GDM1 (cell line): ENCODE results near the gene CRISPLD2.
"Not testable (repeated sequence)": the region's sequence is repeated elsewhere in the genome, so short reads cannot be mapped to it uniquely, and the experiment has no call there.

Experiments
- DNase-seq: peaks from one replicate; lab custom pipeline; 2025; lab: John Stamatoyannopoulos, UW

CRISPLD2 gene

DNA sequence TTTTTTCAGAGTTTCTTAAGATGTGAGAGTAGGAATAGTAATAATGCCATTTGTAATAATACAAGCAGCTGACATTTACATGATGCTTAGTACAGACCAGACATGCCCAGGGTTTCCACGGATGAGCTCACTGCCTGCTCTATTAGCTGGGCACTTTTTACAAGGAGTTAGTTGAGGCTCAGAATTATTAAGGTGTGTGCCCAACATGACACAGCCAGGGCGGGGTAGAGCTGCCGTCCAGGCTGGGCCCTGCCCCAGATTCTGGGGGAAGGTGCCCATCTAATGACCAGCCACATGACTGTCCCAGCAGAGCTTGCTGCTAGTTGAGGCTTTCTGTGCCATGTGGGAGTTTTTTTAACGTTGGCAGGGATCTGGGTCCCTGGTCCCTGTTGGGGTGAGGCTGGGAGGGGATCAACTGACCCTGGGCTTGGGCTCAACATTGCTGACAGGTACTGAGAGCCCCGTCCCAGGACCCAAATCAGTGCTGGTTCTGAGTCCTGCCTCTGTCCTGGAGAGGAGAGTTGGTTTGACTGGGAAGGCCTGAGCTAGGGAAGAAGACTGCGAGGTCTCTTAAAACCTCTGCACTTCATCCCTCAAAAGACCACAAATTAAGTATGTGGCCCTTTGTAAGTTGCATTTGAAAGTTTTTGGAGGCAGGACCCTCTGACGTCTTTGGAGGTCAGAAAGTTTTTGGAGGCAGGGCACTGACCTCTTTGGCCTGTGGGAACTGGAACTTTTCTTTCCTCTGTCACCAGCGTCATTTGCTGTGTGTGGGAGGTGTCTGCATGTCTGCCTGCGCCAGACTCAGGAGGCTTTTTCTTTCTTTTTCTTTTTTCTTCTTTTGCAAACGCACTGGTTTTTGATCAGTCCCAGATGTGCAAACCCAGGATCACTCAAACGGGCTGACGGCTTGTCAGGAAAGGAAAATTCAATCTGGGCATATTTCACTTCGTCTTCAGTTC lies 2.2 kb downstream of the CRISPLD2 start:
- DNase-seq: no peak

DNA sequence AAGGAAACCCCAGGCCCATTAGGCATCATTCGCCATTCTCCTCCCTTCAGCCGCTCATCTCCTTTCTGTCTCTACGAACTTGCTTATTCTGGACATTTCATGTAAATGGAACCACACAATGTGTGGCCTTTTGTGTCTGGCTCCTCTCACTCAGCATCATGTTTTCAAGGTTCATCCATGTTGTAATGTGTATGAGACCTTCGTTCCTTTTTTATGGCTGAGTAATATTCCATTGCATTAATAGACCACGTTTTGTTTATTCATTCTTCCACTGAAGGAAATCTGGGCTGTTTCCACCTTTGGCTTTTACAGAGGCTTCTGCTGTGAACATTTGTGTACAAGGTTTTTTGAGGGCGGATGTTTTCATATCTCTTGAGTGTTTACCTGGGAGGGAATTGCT lies 3.2 kb downstream of the CRISPLD2 start:
- DNase-seq: no peak

DNA sequence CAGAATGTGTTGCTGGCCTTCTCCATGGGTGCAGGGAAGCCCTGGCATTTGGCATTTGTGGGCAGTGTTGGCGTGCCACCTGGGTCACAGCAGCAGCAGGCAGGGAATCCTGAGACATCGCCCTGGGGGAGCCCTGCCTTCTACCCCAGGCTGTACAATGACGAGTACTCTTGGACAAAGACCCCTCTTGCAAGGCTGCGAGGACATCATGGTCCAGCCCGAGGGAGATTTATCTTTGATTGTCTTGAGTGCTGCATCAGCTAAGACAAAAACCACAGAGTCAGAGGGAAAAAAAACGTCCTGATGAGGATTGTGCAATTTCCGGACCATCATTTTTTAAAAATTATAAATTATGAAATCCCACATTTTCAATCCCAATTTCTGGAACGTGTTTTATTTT lies 3.7 kb downstream of the CRISPLD2 start:
- DNase-seq: no peak

DNA sequence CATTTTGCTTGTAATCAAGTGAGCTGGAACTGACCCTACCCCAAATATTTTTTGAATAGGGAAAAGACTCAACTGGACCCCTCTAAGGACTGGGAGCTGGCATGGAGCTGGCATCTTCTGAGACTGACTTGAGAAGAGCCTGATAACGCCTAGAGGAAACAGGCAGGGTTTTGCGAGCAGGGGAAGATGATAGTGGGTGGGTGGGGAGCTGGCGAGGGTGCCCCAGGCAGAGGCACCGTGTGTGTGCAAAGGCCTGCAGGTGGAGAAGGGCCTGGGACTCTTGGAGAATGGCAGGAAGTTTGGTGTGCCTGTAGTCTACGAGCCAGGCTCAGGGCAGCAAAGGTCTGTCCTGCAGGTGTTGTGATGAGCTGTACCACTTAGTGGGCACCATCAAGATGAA lies 4.1 kb downstream of the CRISPLD2 start:
- no peak for DNase-seq

DNA sequence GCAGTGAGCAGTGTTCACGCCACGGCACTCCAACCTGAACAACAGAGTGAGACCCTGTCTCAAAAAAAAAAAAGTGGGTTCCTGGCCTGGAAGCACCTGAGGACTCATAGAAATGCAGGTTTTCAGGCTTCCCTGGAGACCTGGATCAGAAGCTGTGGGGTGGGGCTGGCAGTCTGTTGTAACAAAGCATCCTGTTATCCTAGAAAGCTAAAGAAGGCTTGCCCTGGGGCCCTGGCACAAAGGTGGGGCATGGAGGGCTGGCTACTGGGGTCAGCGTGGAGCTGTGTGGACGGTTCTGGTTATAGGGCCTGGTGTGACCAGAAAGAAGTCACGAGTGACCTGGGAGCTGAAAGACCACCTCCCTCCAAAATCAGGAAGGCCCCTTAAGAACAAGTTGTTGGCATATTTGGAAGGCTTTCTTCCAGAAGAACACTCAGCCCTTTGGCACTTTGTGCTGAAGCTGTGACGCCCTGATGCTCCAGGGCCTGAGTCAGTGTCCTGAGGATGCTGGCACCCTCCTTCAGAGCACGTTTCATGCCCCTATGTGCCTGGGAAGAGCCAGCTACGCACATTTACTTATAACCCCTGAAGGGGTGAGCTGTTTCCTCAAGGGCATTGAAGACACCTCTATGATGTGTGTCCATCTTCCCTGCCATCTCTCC lies 6.2 kb downstream of the CRISPLD2 start:
- no peak for DNase-seq

DNA sequence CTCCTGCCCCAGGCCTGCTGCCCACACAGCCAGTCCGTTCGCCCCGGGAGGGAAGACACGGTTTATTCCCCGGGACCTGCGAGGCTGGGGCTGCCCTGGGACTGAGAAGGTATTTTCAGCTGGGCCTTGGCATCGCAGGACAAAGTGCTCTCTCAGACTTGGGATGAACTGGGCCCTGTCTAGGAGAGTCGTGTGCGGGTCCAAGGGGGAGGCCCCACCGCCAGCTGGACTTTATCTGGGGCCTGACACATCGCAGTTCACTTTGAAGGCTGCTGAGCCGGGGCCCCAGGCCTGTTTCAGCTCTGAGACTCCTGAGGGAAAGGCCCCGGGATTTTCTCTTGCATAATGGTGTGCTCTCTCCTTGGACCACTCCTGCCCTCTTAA lies 6.8 kb downstream of the CRISPLD2 start:
- no peak for DNase-seq

DNA sequence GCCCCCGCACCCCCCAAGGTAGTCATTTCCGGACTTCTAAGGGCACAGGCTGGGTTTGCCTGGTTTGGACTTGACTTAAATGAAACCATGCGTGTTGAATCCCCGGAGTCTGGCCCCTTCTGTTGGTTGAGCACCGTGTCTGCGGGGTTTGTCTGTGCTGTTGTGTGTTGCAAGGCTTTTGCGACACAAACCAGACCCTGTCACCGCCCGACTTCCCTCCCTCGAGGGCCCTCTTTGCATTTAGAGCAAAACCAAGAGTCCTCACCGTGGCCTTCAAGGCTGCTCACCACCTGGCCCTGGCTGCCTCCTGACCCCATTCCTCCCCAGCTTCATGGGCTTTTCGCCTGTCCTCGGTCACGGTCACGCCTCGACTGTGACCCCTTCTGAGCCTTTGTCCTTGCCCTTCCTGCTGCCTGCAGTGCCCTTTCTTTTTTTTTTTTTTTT lies 7.4 kb downstream of the CRISPLD2 start:
- no peak for DNase-seq

DNA sequence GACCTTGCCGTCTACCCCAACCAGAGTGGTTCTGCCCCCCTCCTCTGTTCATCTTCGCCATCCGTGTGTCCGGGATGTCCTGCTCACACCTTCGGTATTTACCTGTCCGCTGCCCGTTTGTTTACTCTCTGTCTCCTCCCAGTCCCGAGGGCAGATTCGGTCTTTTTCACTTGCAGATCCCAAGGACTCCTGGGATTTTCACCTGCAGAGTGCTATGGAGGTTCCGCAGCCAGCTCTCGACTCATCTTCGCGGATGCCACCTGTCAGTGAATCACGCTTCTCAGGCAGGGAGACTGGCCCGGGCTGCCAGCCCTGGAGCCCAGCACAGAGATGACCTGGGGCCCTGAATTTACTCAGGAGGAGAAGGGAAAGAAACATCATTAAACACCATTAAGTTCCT lies 8.1 kb downstream of the CRISPLD2 start:
- DNase-seq: no peak

DNA sequence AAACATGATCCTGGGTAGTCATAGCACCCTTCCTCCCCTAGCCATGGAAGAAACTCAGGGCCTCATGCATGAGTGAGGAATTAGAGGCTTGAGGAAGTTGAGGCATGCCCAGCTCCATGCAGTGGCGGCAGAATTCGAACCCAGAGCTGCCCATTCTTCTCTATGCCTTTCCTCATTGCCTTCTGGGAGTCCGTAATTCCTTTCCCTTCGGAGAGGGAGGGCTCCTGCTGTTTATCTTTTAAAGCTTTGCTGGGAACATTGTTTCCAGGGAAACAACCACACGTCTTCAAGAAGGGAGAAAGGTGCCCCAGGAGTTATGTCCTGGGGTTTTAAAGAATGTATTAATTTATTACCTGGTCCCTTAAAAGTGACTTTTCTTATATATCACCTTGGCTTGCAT lies 8.5 kb downstream of the CRISPLD2 start:
- no peak for DNase-seq

DNA sequence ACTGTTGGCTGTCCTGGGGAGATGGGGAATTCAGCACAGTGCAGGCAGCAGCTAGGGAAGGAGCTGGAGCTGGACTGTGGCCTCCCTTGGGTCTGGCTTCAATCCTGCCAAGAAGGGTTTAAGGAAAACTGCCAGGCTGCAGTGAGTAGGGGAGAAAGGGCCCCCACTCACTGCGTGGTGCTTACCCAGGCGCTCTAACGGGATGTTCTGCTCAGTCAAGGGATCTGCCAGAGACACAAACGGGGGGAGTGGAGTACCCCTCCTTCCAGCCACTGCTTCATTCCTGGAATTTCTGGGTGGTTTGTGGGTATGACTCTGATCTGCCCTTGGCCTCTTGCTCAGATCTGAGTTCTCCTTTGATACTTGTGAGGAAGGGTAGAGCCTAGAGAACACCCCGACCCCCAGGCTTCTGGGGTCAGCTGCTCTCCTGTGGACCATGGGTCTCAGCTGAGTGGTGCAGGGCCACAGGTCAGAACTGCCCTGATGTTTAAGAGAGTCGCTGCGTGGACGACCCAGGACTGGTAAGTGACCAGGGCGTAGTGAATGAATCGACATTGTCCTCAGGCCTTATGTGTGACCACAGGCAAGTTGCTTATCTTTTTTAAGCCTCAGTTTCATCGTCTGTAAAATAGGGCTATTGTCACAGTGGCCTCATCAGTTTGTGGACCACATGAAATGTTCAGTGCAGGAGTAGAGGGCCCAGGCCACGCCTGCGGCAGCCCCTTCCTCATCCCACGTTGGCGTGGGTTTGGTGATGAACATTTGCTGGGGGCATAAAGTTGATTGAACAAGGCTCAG lies 9.6 kb downstream of the CRISPLD2 start:
- no peak for DNase-seq

DNA sequence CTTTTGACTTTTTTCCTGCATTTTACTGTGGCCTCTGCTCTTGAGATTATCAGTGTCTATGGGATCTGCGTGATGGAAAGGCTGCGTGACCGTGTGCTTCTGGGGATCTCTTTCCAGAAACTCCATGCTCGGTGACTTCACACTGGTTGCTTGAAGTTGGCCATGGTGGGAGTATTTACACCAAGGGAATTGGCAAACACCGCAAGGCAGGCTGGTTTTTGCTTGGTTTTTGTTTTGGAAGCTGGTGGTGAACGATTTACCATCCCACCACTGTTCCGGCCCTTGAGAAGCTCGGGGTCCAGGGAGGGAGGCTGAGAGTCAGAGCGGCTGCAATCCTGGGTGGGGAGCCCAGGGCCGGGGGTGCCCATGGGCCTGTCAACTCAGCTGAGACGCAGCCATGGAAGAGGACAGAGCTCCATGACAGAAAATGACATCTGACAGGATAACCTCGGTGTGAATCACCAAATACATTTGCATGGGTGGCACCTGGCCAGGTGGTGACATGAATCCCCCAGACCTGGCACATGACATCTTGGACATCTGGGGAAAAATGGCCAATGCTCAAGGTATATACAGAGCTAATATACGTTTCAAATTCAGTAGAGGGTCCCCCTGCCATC lies 11.1 kb downstream of the CRISPLD2 start:
- no peak for DNase-seq

DNA sequence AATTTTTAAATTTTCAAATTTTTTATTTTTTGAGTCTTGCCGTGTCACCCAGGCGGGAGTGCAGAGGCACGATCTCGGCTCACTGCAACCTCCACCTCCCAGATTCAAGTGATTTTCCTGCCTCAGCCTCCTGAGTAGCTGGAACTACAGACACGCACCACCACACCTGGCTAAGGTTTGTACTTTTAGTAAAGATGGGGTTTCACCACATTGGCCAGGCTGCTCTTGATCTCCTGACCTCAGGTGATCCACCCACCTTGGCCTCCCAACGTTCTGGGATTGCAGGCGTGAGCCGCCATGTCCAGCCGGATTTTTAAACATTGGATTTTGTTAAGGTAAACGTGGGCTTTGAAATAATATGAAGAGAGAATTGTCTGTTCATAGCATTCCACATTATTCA lies 11.9 kb downstream of the CRISPLD2 start:
- not testable (repeated sequence) for DNase-seq

DNA sequence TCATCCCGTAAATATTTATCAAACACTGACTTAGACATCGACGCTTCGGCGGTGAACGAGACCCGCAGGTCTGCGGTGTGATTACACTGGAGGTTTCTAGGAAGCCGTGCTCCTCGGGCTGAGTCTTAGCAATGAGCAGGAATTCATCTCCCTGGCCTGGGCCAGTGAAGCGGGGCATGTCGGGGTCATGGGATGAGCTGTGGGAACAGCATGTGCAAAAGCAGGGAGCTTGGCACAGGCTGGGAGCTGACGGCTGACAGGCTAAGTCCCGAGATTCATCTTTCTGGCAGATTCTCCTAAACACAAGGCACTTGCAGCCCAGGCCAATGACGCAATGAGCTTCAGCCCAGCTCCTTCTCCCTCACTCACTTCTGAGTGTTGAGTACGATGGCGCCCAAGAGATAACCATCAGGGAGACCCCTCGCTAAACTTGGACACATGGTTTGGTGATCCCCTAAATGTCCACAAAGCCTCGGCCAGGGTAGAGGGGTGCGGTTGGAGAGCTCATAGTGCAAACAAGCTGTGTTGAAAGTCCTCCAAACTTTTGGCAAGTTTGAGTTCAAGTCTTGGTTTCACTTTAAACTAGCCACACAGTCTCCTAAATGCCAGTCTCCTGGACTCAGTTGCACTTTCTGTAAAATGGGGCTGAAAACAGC lies 12.8 kb downstream of the CRISPLD2 start:
- DNase-seq: no peak

DNA sequence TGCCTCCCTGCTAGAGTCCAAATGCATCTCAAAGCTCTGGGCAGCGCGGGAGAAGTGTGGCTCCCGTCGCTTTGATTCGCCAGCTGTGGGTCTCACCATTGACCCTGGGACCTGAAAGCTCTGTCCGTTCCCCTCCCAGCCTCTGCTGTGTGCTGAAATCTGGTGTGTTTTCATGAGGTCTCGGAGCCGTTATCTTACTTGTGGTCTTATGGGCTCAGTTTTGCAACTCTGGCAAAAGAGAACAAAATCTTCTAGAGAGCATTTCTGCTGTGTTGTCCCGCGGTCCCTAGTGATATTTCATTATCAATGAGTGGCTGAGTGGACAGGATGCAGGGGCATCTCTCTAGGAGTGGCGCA lies 13.3 kb downstream of the CRISPLD2 start:
- DNase-seq: no peak

DNA sequence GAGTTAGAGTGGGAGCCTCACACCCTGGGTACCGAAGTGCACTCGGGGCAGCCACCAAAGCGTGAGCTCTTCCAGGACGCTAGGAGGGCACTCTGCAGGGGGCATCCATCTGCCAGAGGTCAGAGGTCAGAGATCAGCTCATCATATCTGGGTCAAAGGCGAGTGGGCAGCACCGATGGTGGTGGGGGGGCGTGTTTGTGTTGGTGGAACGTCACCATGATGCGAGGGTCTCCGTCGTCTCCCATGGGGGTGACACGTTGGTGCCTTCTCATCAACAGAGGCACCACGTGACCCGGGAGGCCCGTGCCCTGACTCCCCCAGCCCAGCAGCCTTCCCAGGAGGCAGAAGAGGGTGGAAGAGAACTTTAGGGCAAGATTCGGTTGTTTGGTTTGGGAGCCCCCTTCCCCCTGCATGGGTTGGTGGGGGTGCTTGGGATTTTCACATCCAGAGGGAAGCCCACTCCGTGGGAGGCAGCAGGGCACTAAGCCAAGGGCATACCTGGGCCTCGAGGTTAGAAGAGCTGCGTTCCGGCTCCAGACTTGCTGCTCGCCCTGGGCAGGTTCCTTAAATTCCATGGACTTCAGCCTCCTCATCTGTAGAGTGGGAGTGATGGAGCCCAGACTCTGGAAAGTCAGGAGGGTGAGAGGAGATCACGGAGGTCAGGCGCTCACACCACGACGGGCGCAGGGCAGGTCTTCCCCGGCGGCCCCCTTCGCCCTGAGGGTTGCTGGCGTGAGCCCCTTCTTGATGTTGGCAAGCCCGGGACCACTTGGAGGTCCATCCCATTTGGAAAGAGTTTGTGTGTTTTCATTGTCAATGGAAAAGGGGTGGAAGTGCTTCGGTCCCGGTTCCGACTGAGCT lies 14.0 kb downstream of the CRISPLD2 start:
- DNase-seq: no peak

DNA sequence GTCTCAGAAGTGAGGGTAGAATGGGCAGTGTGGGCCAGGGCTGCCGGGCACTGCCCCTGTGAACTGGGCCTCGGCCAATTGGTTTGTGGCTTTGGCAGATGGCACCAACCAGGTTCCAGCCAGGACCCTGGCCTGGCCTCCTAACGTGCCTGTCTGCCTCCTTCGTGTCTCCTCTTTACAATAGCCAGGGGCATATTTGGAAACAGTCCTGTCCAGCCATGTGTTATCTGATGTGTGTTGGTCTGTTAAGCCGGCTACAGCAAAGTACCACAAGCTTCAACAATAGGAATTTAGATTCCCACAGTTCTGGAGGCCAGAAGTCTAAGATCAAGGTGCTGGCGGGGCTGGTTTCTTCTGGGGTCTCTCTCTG lies 14.6 kb downstream of the CRISPLD2 start:
- DNase-seq: no peak

DNA sequence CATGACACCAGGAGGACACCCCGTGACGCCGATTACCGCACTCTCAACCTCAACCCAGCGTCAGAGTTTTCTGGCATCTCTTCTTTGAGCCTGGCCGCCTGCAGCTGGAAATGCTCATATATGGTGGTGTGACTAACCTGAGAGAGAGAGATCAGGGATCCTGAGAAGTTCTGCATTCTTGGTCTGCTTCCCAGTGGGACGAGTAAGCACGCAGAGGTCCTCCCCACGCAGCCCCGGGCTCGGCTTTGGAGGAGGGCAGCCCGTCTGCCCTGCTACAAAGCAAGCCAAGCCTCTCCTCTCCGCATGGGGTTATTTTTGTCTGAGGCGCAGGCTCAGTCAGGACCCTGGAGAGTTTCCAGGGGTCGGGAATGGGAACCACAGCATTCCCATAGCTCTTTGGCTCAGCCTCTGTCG lies 16.5 kb downstream of the CRISPLD2 start:
- DNase-seq: no peak

DNA sequence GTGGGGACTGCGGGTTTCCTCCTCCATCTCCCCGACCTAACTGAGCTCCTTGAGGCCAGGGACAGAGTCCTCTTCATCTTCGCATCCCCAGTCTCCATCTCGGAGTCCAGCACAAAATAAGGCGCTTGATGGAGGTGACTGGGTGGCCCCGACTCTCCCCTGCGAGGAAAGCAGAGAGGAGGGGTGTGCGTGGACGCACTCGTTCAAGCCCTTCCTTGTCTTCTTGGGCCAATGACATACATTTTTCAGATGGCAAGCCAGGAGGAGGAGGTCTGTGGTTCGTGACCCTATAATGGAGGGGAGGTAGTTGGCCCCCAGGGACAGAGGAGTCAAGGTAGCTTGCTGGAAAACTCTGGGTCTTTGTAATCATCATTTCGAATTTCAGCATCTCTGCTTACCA lies 17.2 kb downstream of the CRISPLD2 start:
- DNase-seq: no peak

DNA sequence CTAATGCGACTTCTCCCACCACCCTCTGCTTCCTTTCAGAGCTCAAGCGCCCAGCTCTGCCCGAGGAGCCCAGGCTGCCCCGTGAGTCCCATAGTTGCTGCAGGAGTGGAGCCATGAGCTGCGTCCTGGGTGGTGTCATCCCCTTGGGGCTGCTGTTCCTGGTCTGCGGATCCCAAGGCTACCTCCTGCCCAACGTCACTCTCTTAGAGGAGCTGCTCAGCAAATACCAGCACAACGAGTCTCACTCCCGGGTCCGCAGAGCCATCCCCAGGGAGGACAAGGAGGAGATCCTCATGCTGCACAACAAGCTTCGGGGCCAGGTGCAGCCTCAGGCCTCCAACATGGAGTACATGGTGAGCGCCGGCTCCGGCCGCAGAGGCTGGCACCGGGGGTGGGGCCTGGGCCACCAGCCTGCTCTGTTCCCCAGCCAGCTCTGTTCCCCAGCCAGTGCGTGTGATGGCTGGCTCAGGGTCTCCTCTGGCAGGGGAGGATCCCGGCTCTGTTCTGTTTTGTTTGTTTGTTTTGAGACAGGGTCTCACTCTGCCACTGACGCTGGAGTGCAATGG lies 18.7 kb downstream of the CRISPLD2 start:
- DNase-seq: no peak

DNA sequence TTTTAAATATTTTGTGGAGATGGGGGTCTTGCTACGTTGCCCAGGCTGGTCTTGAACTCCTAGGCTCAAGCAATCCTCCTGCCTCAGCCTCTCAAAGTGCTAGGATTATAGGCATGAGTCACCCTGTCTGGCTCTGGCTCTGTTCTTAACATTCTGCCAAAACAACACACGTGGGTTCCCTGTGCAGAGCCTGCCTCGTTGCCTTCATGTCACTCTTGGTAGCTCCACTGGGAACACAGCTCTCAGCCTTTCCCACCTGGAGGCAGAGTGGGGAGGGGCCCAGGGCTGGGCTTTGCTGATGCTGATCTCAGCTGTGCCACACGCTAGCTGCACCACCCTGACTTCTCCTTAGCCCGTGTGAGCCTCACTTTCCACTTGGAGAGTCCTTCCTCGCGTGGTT lies 19.3 kb downstream of the CRISPLD2 start:
- no peak for DNase-seq
